ENCODE measurements around the gene CAMK1. TPM values are rescaled to one million over a fixed set of nuclear protein-coding genes. Genes with fewer than 3 reads are reported as not detected.

The CAMK1 gene
- total RNA-seq, 1 donor from 2014 or later: 24.6 TPM

- ATAC-seq: no peak
- DNase-seq (ENCODE audit: low spot score): no peak
Measured at GRCh38 chr3:9745521-9745920, 24.2 kb downstream of the CAMK1 start.

GRCh38 chr3:9744162-9744561, 25.6 kb downstream of the CAMK1 start:
- no peak for DNase-seq (ENCODE audit: low spot score)
- no peak for ATAC-seq

GRCh38 chr3:9743548-9743947, 26.2 kb downstream of the CAMK1 start:
- no peak for ATAC-seq
- DNase-seq (ENCODE audit: low spot score): no peak

- no peak for ATAC-seq
- DNase-seq (ENCODE audit: low spot score): no peak
Measured at GRCh38 chr3:9742560-9742959, 27.2 kb downstream of the CAMK1 start.

- no peak for ATAC-seq
- DNase-seq (ENCODE audit: low spot score): no peak
Measured at GRCh38 chr3:9739181-9739580, 30.6 kb downstream of the CAMK1 start.

- ATAC-seq (no peak), DNase-seq (ENCODE audit: low spot score) (no peak)
Measured at GRCh38 chr3:9736831-9737230, 32.9 kb downstream of the CAMK1 start.

- DNase-seq (ENCODE audit: low spot score): peak; percentile 52
- no peak for ATAC-seq
Measured at GRCh38 chr3:9732740-9733115, 37.0 kb downstream of the CAMK1 start.

DNA sequence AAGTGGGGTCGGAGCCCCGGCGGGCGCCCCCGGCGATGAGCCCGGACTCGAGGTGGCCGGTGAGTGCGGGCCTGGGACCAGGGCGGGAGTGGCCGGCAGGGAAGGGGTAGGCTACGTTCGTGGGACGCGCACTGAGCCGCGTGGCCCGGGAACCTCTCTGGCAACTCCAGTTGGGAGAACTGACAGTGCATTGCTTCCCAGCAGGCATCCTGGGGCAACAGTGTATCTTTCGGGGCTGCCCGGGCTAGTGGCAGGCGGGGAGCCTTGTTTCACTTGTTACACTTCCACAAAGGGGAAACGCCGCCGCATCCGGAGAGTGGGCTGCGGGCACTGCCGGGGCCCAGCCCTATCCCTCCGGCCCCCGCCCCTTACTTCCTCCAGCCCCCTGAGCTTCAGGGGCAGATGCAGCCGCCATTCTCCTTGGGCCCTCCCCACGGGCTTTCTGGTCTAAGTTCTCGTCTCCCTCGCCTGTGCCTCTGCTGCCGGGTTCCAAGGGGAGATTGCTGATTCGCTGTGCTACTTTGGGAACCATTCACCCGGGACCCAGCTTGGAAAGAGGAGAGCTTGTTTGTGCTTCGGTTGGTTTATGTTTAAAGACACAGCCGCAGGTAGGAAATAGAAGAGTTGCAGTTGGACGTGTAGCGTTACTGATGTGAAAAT, 37.5 kb downstream of the CAMK1 start:
- ATAC-seq: peak; percentile 2

DNA sequence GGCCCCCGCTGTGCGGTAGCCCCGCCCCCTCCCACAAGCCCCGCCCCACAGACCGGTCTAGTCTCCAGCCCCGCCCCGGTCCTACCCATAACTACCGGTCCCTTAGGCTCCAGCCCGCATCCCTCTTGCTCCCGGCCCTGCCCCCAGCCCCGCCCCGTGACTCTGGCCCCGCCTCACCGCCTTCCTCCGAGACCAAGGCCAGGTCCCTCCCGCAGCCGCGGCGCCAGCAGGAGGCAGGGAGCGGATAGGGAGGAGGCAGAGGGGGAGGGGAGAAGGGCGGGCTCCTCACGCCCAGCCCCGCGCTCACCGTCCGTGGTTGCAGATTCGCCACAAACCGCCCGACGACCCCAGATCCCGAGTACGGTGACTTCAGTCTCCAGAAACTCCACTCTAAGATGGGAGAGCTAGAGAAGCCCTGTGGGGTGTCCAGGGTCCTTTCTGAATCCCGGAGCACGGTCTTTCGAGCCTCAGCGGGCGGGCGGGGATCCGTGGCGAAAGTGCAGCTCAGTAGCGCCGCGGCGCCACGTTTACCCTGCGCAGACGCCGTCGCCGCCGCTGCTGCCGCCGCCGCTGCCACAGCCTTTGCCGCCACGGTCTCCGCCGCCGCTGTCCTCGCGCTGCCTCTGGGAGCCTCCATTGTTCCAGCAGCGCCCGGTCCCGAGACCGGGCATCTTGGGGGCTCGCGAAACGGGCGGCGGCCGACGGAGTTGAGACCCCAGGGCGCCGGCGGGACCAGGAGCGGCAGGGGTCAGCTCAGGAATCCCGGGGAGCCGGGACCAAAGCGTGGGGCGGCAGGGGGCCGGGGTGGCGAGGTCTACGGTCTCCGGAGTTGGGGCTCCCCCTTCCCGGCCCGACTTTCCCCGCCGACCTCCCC, 38.3 kb downstream of the CAMK1 start, which contains the start of gene BRPF1:
TSS of gene BRPF1 (plus strand) at position 530 of the 874 bp plus-strand sequence. CDS start 2,406 bp downstream, outside the sequence.
- DNase-seq (ENCODE audit: low spot score) (peak; percentile 100), ATAC-seq (peak; percentile 95)

More for the DNA sequence above, 37.5 kb downstream of the CAMK1 start:
- DNase-seq (ENCODE audit: low spot score): no peak

DNA sequence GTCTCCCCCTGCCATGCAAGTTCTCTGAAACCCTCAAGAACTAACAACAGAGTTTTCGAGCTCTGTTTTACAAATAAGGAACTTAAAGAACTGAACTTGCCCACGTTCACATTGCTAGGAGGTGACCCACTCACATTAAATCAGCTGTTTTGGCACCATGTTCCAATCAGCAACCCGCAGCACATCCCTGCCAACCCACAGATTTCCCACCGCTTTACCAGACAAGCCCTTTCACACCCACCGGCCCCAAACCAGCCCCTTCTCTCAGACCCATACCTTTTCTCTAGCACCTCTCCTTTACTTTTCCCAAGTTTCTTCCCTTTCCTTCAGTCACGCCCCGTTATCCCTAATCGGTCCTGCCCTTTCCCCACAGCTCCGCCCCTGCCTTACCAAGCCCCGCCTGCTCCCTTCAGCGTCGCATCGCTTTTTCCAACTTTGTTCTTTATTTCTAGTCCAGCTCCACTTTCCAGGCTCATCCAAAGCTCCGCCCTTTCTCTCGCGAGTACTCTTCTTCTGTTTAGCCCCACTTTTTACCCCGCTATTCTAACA, 39.0 kb downstream of the CAMK1 start:
- DNase-seq (ENCODE audit: low spot score) (no peak), ATAC-seq (peak; percentile 69)

DNA sequence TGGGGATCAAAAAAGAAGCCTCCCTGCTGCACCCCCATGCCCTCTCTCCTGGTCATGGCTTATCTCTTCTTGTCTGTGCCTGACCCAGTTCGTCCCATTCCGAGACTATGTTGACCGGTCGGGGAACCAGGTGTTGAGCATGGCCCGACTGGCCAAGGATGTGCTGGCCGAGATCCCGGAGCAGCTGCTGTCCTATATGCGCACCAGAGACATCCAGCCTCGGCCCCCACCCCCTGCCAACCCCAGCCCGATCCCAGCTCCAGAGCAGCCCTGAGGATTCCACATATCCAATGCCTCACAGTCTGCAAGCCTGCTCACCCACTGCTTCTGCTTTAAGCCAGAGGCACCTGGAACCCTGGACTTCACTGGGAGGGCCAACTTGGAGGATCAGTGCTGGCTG, 40.3 kb downstream of the CAMK1 start:
- ATAC-seq (no peak), DNase-seq (ENCODE audit: low spot score) (no peak)

GRCh38 chr3:9727743-9728142, 42.0 kb downstream of the CAMK1 start:
- DNase-seq (ENCODE audit: low spot score) (no peak), ATAC-seq (no peak)

- no peak for DNase-seq (ENCODE audit: low spot score)
- ATAC-seq: no peak
Measured at GRCh38 chr3:9727041-9727595, 42.6 kb downstream of the CAMK1 start.

- ATAC-seq (no peak), DNase-seq (ENCODE audit: low spot score) (no peak)
Measured at GRCh38 chr3:9725775-9726515, 43.8 kb downstream of the CAMK1 start.

- DNase-seq (ENCODE audit: low spot score) (no peak), ATAC-seq (no peak)
Measured at GRCh38 chr3:9721700-9722060, 48.1 kb downstream of the CAMK1 start.

DNA sequence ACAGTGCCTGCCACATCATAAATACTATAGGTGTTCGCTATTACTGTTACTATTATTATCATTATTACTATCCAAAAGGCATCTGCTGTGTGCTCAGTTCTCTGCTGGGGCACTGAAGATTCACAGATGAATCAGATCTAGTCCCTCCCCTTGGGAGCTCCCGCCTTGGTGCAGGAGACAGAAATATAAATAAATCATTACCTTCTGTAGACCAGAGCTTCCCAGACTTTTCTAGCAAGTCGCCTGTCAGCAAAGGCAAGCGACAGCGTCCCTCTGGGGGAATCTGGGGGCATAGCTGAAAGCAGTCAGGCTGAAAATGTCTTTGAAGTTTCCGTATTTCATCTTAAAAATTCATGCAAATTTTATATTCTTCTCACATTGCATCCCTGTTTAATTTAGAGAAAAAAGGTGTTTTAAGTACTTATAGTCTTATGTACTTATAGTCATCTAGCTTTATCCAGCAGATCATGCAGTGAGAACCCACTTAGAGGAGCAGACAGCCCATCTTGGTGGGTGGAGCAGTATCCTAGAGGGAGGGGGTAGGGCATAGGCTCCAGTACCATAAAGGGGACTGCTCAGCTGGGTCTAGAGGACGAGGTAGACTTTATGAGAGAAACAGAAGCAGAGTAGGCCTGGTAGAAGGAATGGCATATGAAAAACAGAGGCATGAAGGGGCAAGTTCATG, 48.6 kb downstream of the CAMK1 start:
- ATAC-seq (no peak), DNase-seq (ENCODE audit: low spot score) (no peak)

GRCh38 chr3:9718118-9718517, 51.6 kb downstream of the CAMK1 start:
- no peak for ATAC-seq
- DNase-seq (ENCODE audit: low spot score): no peak

GRCh38 chr3:9717563-9717962, 52.2 kb downstream of the CAMK1 start:
- ATAC-seq: no peak
- no peak for DNase-seq (ENCODE audit: low spot score)

GRCh38 chr3:9716801-9717555, 52.8 kb downstream of the CAMK1 start:
- DNase-seq (ENCODE audit: low spot score): no peak
- ATAC-seq: no peak
